HepG2 (cell line): ENCODE results near the gene CALY.

Experiments
- ATRX ChIP-seq: sonication (generic); formaldehyde crosslinking; IDR thresholded peaks from 2 replicates; pipeline ENCODE4 v1.4.0; 2020; ENCODE audit warnings: missing genetic modification reagents, borderline replicate concordance
- CTCF ChIP-seq: sonication (generic); formaldehyde crosslinking; IDR thresholded peaks from 2 replicates; pipeline ENCODE4 v1.5.0; 2020; ENCODE audit warnings: mild to moderate bottlenecking, missing genetic modification reagents, moderate library complexity
- FOXJ3 ChIP-seq: sonication (generic); formaldehyde crosslinking; IDR thresholded peaks from 2 replicates; pipeline ENCODE4 v1.4.0; 2020; ENCODE audit warnings: missing genetic modification reagents, mild to moderate bottlenecking, borderline replicate concordance
- REST ChIP-seq, 2 experiments: IDR thresholded peaks; 2 replicates each; pipeline ENCODE4 v1.6.1; 2011 to 2012; ENCODE audit warnings: low read length in 2 of 2, borderline replicate concordance in 1 of 2, low read depth in 1 of 2, mild to moderate bottlenecking in 1 of 2, moderate library complexity in 1 of 2
- TERF1 ChIP-seq: sonication (generic); formaldehyde crosslinking; IDR thresholded peaks from 2 replicates; pipeline ENCODE4 v1.8.0; 2022; ENCODE audit warnings: mild to moderate bottlenecking, missing genetic modification reagents, moderate library complexity
- ZBTB42 ChIP-seq: sonication (generic); formaldehyde crosslinking; IDR thresholded peaks from 2 replicates; pipeline ENCODE4 v1.5.0; 2020; ENCODE audit warnings: mild to moderate bottlenecking, missing genetic modification reagents
- ZFP36L1 ChIP-seq: sonication (generic); formaldehyde crosslinking; IDR thresholded peaks from 2 replicates; pipeline ENCODE4 v1.8.0; 2022; ENCODE audit warnings: mild to moderate bottlenecking, missing genetic modification reagents, moderate library complexity
- ZFP91 ChIP-seq: sonication (generic); formaldehyde crosslinking; IDR thresholded peaks from 2 replicates; pipeline ENCODE4 v1.9.0; 2022; ENCODE audit warnings: missing genetic modification reagents, mild to moderate bottlenecking, borderline replicate concordance
- ZNF609 ChIP-seq: sonication (generic); formaldehyde crosslinking; IDR thresholded peaks from 2 replicates; pipeline ENCODE4 v1.4.0; 2020; ENCODE audit warnings: mild to moderate bottlenecking, missing genetic modification reagents, borderline replicate concordance

- TF ChIP-seq CTCF = no peak
- no peak for TF ChIP-seq ZFP36L1 (CRISPR knock-in tag)
- no peak for TF ChIP-seq ZBTB42
- no peak for TF ChIP-seq ZNF609 (CRISPR knock-in tag)
- no peak for TF ChIP-seq ZFP91 (CRISPR knock-in tag)
- TF ChIP-seq ATRX (CRISPR knock-in tag) = no peak
- no peak for TF ChIP-seq FOXJ3 (CRISPR knock-in tag)
- TF ChIP-seq REST (IDR thresholded peaks at IDR 0.05; ENCODE audit: borderline replicate concordance in 1 of 2, low read depth in 1 of 2, low read length in 2 of 2) = no peak
- TF ChIP-seq TERF1 = no peak
Measured at GRCh38 chr10:133385214-133385613, 48.5 kb upstream of the CALY start.
